Memory B cell (primary cell): Measurements from ENCODE around the gene CBY2.
"Not testable (repeated sequence)": the region's sequence is repeated elsewhere in the genome, so short reads cannot be mapped to it uniquely, and the experiment has no call there.

Experiments
- ATAC-seq: fragments of 150-1000 bp; cut with Tn5 transposase; 2 replicates; pipeline ENCODE4 v1.10.0; 2021; ENCODE audit warnings: low read depth, mild to moderate bottlenecking, moderate library complexity
- DNase-seq, 2 donors: peaks; one replicate each; pipeline ENCODE4 v3.0.0; 2022; ENCODE audit warnings: low spot score in 2 of 2
- H3K27ac Mint-ChIP-seq: one replicate; pipeline ENCODE4 v1.8.0; 2022; ENCODE audit warnings: mild to moderate bottlenecking, moderate library complexity, mixed read lengths
- H3K27me3 Mint-ChIP-seq: one replicate; pipeline ENCODE4 v1.8.0; 2022; ENCODE audit warnings: mixed read lengths
- H3K36me3 Mint-ChIP-seq: one replicate; pipeline ENCODE4 v1.8.0; 2022; ENCODE audit warnings: mild to moderate bottlenecking, mixed read lengths
- H3K4me1 Mint-ChIP-seq: one replicate; pipeline ENCODE4 v1.8.0; 2022; ENCODE audit warnings: mixed read lengths
- H3K4me3 Mint-ChIP-seq: one replicate; pipeline ENCODE4 v1.8.0; 2022; ENCODE audit warnings: mild to moderate bottlenecking, moderate library complexity, mixed read lengths
- H3K9me3 Mint-ChIP-seq: one replicate; pipeline ENCODE4 v1.8.0; 2022; ENCODE audit warnings: mixed read lengths

Gene CBY2

GRCh38 chr13:45702088-45702487, at the start of gene CBY2:
TSS of gene CBY2 (plus strand) at chr13:45702320. CDS start at chr13:45702391, 71 bp downstream.
- no peaks in the 10 kb centered on the region for H3K9me3 Mint-ChIP-seq
- H3K36me3 Mint-ChIP-seq = no peaks in the 10 kb centered on the region
- DNase-seq (no peak), ATAC-seq (no peak)
- H3K27me3 Mint-ChIP-seq = peaks cover 5% of the 10 kb centered on the region
- peaks cover 4% of the 10 kb centered on the region for H3K4me1 Mint-ChIP-seq
- H3K4me3 Mint-ChIP-seq = no peak within 1 kb of the TSS
- H3K27ac Mint-ChIP-seq = no peak within 1 kb of the TSS

- Mint-ChIP-seq H3K4me3 (no peak overlapping the region), H3K27ac (no peak overlapping the region), H3K27me3 (peaks cover 2% of the 10 kb centered on the region), H3K4me1 (no peaks in the 10 kb centered on the region), H3K9me3 (peaks cover 2% of the 10 kb centered on the region), H3K36me3 (no peaks in the 10 kb centered on the region)
- DNase-seq (no peak), ATAC-seq (no peak)
Observed at GRCh38 chr13:45654633-45655349, 47.3 kb upstream of the CBY2 start.

GRCh38 chr13:45658586-45659235, 43.4 kb upstream of the CBY2 start:
- Mint-ChIP-seq H3K27me3 (peaks cover 2% of the 10 kb centered on the region), H3K36me3 (no peaks in the 10 kb centered on the region), H3K4me3 (no peak overlapping the region), H3K27ac (no peak overlapping the region), H3K4me1 (no peaks in the 10 kb centered on the region), H3K9me3 (peaks cover 2% of the 10 kb centered on the region)
- ATAC-seq (no peak), DNase-seq (no peak)

- Mint-ChIP-seq H3K27me3 (peaks cover 2% of the 10 kb centered on the region), H3K4me1 (no peaks in the 10 kb centered on the region), H3K27ac (no peak overlapping the region), H3K9me3 (peaks cover 2% of the 10 kb centered on the region), H3K4me3 (no peak overlapping the region), H3K36me3 (no peaks in the 10 kb centered on the region)
- ATAC-seq (no peak), DNase-seq (no peak)
Observed at GRCh38 chr13:45659536-45659935, 42.6 kb upstream of the CBY2 start.

- DNase-seq, ATAC-seq, H3K4me3 Mint-ChIP-seq, H3K4me1 Mint-ChIP-seq, H3K27ac Mint-ChIP-seq, H3K27me3 Mint-ChIP-seq, H3K9me3 Mint-ChIP-seq, H3K36me3 Mint-ChIP-seq: not testable (repeated sequence)
Observed at GRCh38 chr13:45660458-45660857, 41.7 kb upstream of the CBY2 start.

- H3K36me3 Mint-ChIP-seq = no peaks in the 10 kb centered on the region
- H3K27ac Mint-ChIP-seq = no peak overlapping the region
- no peaks in the 10 kb centered on the region for H3K4me1 Mint-ChIP-seq
- H3K4me3 Mint-ChIP-seq = no peak overlapping the region
- ATAC-seq (no peak), DNase-seq (no peak)
- H3K9me3 Mint-ChIP-seq = no peaks in the 10 kb centered on the region
- H3K27me3 Mint-ChIP-seq = peaks cover 2% of the 10 kb centered on the region
Observed at GRCh38 chr13:45662162-45662561, 40.0 kb upstream of the CBY2 start.

- not testable (repeated sequence) for H3K4me1 Mint-ChIP-seq, ATAC-seq, H3K36me3 Mint-ChIP-seq, H3K27me3 Mint-ChIP-seq, H3K9me3 Mint-ChIP-seq, DNase-seq, H3K27ac Mint-ChIP-seq, H3K4me3 Mint-ChIP-seq
Observed at GRCh38 chr13:45662903-45663302, 39.2 kb upstream of the CBY2 start.

- H3K9me3 Mint-ChIP-seq, H3K27ac Mint-ChIP-seq, H3K36me3 Mint-ChIP-seq, H3K4me3 Mint-ChIP-seq, H3K27me3 Mint-ChIP-seq, H3K4me1 Mint-ChIP-seq, DNase-seq, ATAC-seq: not testable (repeated sequence)
Observed at GRCh38 chr13:45669626-45670025, 32.5 kb upstream of the CBY2 start.

- Mint-ChIP-seq H3K27me3 (peaks cover 5% of the 10 kb centered on the region), H3K4me1 (no peaks in the 10 kb centered on the region), H3K4me3 (no peak overlapping the region), H3K27ac (no peak overlapping the region), H3K9me3 (no peaks in the 10 kb centered on the region), H3K36me3 (no peaks in the 10 kb centered on the region)
- no peak for DNase-seq
- no peak for ATAC-seq
Observed at GRCh38 chr13:45670189-45670885, 31.8 kb upstream of the CBY2 start.

- Mint-ChIP-seq H3K4me3 (no peak overlapping the region), H3K27me3 (peaks cover 8% of the 10 kb centered on the region), H3K4me1 (no peaks in the 10 kb centered on the region), H3K36me3 (no peaks in the 10 kb centered on the region), H3K9me3 (no peaks in the 10 kb centered on the region), H3K27ac (no peak overlapping the region)
- DNase-seq (no peak), ATAC-seq (no peak)
Observed at GRCh38 chr13:45674908-45675307, 27.2 kb upstream of the CBY2 start.

- H3K36me3 Mint-ChIP-seq = no peaks in the 10 kb centered on the region
- H3K9me3 Mint-ChIP-seq = no peaks in the 10 kb centered on the region
- no peak overlapping the region for H3K27ac Mint-ChIP-seq
- no peak overlapping the region for H3K4me3 Mint-ChIP-seq
- peaks cover 8% of the 10 kb centered on the region for H3K27me3 Mint-ChIP-seq
- ATAC-seq = no peak
- no peak for DNase-seq
- no peaks in the 10 kb centered on the region for H3K4me1 Mint-ChIP-seq
Observed at GRCh38 chr13:45678282-45678681, 23.8 kb upstream of the CBY2 start.

GRCh38 chr13:45681113-45681512, 21.0 kb upstream of the CBY2 start:
- H3K4me1 Mint-ChIP-seq = no peaks in the 10 kb centered on the region
- H3K36me3 Mint-ChIP-seq = no peaks in the 10 kb centered on the region
- no peak overlapping the region for H3K27ac Mint-ChIP-seq
- DNase-seq = no peak
- no peaks in the 10 kb centered on the region for H3K9me3 Mint-ChIP-seq
- no peak overlapping the region for H3K4me3 Mint-ChIP-seq
- H3K27me3 Mint-ChIP-seq = peaks cover 9% of the 10 kb centered on the region
- no peak for ATAC-seq

- Mint-ChIP-seq H3K27ac (no peak overlapping the region), H3K4me1 (no peaks in the 10 kb centered on the region), H3K27me3 (peaks cover 9% of the 10 kb centered on the region), H3K9me3 (no peaks in the 10 kb centered on the region), H3K4me3 (no peak overlapping the region), H3K36me3 (no peaks in the 10 kb centered on the region)
- ATAC-seq = no peak
- DNase-seq = no peak
Observed at GRCh38 chr13:45682494-45683008, 19.6 kb upstream of the CBY2 start.

GRCh38 chr13:45683701-45684100, 18.4 kb upstream of the CBY2 start:
- H3K27me3 Mint-ChIP-seq = peaks cover 9% of the 10 kb centered on the region
- no peak overlapping the region for H3K4me3 Mint-ChIP-seq
- no peaks in the 10 kb centered on the region for H3K36me3 Mint-ChIP-seq
- no peaks in the 10 kb centered on the region for H3K9me3 Mint-ChIP-seq
- H3K4me1 Mint-ChIP-seq = no peaks in the 10 kb centered on the region
- DNase-seq (no peak), ATAC-seq (no peak)
- no peak overlapping the region for H3K27ac Mint-ChIP-seq
